Skeletal muscle satellite cell (primary cell): Measurements from ENCODE around the gene NPAS2.

Source experiments
- H3K27me3 ChIP-seq: 2 replicates; pipeline ENCODE4 v1.7.0; 2013; ENCODE audit warnings: low read length; ENCODE audit not compliant: control insufficient read depth, insufficient read depth
- H3K36me3 ChIP-seq: 2 replicates; pipeline ENCODE4 v1.7.0; 2013; ENCODE audit warnings: mild to moderate bottlenecking, control low read depth, low read length; ENCODE audit not compliant: insufficient read depth
- H3K4me1 ChIP-seq: 2 replicates; pipeline ENCODE4 v1.7.0; 2013; ENCODE audit warnings: low read length; ENCODE audit not compliant: control insufficient read depth, insufficient read depth
- H3K4me2 ChIP-seq: 2 replicates; pipeline ENCODE4 v1.7.0; 2013; ENCODE audit warnings: mild to moderate bottlenecking, low read length
- H3K4me3 ChIP-seq: 2 replicates; pipeline ENCODE4 v1.7.0; 2013; ENCODE audit warnings: low read length
- H3K9ac ChIP-seq: 2 replicates; pipeline ENCODE4 v1.7.0; 2013; ENCODE audit warnings: mild to moderate bottlenecking, low read depth, low read length, moderate library complexity
- H3K9me3 ChIP-seq: replicated peaks from 2 replicates; pipeline ENCODE4 v1.7.0; 2013; ENCODE audit warnings: mild to moderate bottlenecking, control low read depth, low read length

Gene NPAS2

GRCh38 chr2:101026253-101026701 lies 206.3 kb downstream of the NPAS2 start:
- Histone ChIP-seq H3K4me2 (no peak overlapping the region), H3K36me3 (peaks cover 64% of the 10 kb centered on the region), H3K9me3 (no peaks in the 10 kb centered on the region), H3K4me3 (no peak overlapping the region), H3K4me1 (no peaks in the 10 kb centered on the region), H3K27me3 (no peaks in the 10 kb centered on the region), H3K9ac (no peak overlapping the region)

GRCh38 chr2:101026923-101027469 lies 207.1 kb downstream of the NPAS2 start:
- Histone ChIP-seq H3K4me3 (no peak overlapping the region), H3K9ac (no peak overlapping the region), H3K4me1 (no peaks in the 10 kb centered on the region), H3K27me3 (no peaks in the 10 kb centered on the region), H3K4me2 (no peak overlapping the region), H3K36me3 (peaks cover 60% of the 10 kb centered on the region), H3K9me3 (no peaks in the 10 kb centered on the region)

- H3K27me3 ChIP-seq = no peaks in the 10 kb centered on the region
- peaks cover 66% of the 10 kb centered on the region for H3K36me3 ChIP-seq
- H3K9me3 ChIP-seq = no peaks in the 10 kb centered on the region
- H3K4me2 ChIP-seq = no peak overlapping the region
- H3K4me1 ChIP-seq = no peaks in the 10 kb centered on the region
- no peak overlapping the region for H3K4me3 ChIP-seq
- H3K9ac ChIP-seq = no peak overlapping the region
Observed at GRCh38 chr2:101027852-101028251, 207.9 kb downstream of the NPAS2 start.

- H3K9me3 ChIP-seq = no peaks in the 10 kb centered on the region
- H3K4me3 ChIP-seq = no peak overlapping the region
- no peaks in the 10 kb centered on the region for H3K4me1 ChIP-seq
- no peak overlapping the region for H3K4me2 ChIP-seq
- H3K27me3 ChIP-seq = no peaks in the 10 kb centered on the region
- H3K36me3 ChIP-seq = peaks cover 74% of the 10 kb centered on the region
- H3K9ac ChIP-seq = no peak overlapping the region
Observed at GRCh38 chr2:101030866-101031554, 211.1 kb downstream of the NPAS2 start.

- Histone ChIP-seq H3K36me3 (peaks cover 68% of the 10 kb centered on the region), H3K27me3 (no peaks in the 10 kb centered on the region), H3K9ac (no peak overlapping the region), H3K4me1 (no peaks in the 10 kb centered on the region), H3K4me2 (no peak overlapping the region), H3K9me3 (no peaks in the 10 kb centered on the region), H3K4me3 (no peak overlapping the region)
Observed at GRCh38 chr2:101032084-101032776, 212.3 kb downstream of the NPAS2 start.

- no peak overlapping the region for H3K9ac ChIP-seq
- H3K9me3 ChIP-seq = no peaks in the 10 kb centered on the region
- H3K36me3 ChIP-seq = peaks cover 73% of the 10 kb centered on the region
- no peak overlapping the region for H3K4me2 ChIP-seq
- H3K27me3 ChIP-seq = no peaks in the 10 kb centered on the region
- H3K4me3 ChIP-seq = no peak overlapping the region
- H3K4me1 ChIP-seq = no peaks in the 10 kb centered on the region
Observed at GRCh38 chr2:101036562-101036961, 216.6 kb downstream of the NPAS2 start.

- Histone ChIP-seq H3K4me3 (no peak overlapping the region), H3K9ac (no peak overlapping the region), H3K9me3 (no peaks in the 10 kb centered on the region), H3K4me2 (no peak overlapping the region), H3K36me3 (peaks cover 69% of the 10 kb centered on the region), H3K4me1 (no peaks in the 10 kb centered on the region), H3K27me3 (no peaks in the 10 kb centered on the region)
Observed at GRCh38 chr2:101037161-101037755, 217.3 kb downstream of the NPAS2 start.

- Histone ChIP-seq H3K4me1 (no peaks in the 10 kb centered on the region), H3K4me2 (no peak overlapping the region), H3K4me3 (no peak overlapping the region), H3K27me3 (no peaks in the 10 kb centered on the region), H3K9me3 (no peaks in the 10 kb centered on the region), H3K9ac (no peak overlapping the region), H3K36me3 (peaks cover 58% of the 10 kb centered on the region)
Observed at GRCh38 chr2:101038455-101039255, 218.7 kb downstream of the NPAS2 start.

- Histone ChIP-seq H3K4me1 (no peaks in the 10 kb centered on the region), H3K36me3 (peaks cover 51% of the 10 kb centered on the region), H3K4me2 (no peak overlapping the region), H3K4me3 (no peak overlapping the region), H3K9me3 (no peaks in the 10 kb centered on the region), H3K27me3 (no peaks in the 10 kb centered on the region), H3K9ac (no peak overlapping the region)
Observed at GRCh38 chr2:101040072-101040471, 220.1 kb downstream of the NPAS2 start.

GRCh38 chr2:101040761-101041160 lies 220.8 kb downstream of the NPAS2 start:
- Histone ChIP-seq H3K9me3 (no peaks in the 10 kb centered on the region), H3K4me2 (no peak overlapping the region), H3K4me3 (no peak overlapping the region), H3K4me1 (no peaks in the 10 kb centered on the region), H3K27me3 (no peaks in the 10 kb centered on the region), H3K9ac (no peak overlapping the region), H3K36me3 (peaks cover 49% of the 10 kb centered on the region)

GRCh38 chr2:101041413-101041812 lies 221.5 kb downstream of the NPAS2 start:
- no peak overlapping the region for H3K4me3 ChIP-seq
- H3K27me3 ChIP-seq = no peaks in the 10 kb centered on the region
- H3K9ac ChIP-seq = no peak overlapping the region
- H3K9me3 ChIP-seq = no peaks in the 10 kb centered on the region
- H3K4me2 ChIP-seq = no peak overlapping the region
- H3K36me3 ChIP-seq = peaks cover 45% of the 10 kb centered on the region
- no peaks in the 10 kb centered on the region for H3K4me1 ChIP-seq
